Activated CD4-positive, alpha-beta T cell treated with anti-CD3 and anti-CD28 coated beads, Interleukin-10, Interleukin-2, amounts not matched to agents 100 ng/mL and 50 ng/mL, durations not matched to agents 16 hours and 8 hours (primary cell): ENCODE data around the gene SERPINE1.
"Not testable (repeated sequence)": the region's sequence is repeated elsewhere in the genome, so short reads cannot be mapped to it uniquely, and the experiment has no call there.

Experiments used
- DNase-seq: peaks from one replicate; pipeline ENCODE4 v3.0.0-alpha.2; 2020

Gene SERPINE1

GRCh38 chr7:101126651-101127459, at the start of gene SERPINE1:
Gene SERPINE1, plus strand, starts transcription at chr7:101127104. Its CDS starts 1,290 bp downstream, at chr7:101128394.
- peak; percentile 70 for DNase-seq

DNA sequence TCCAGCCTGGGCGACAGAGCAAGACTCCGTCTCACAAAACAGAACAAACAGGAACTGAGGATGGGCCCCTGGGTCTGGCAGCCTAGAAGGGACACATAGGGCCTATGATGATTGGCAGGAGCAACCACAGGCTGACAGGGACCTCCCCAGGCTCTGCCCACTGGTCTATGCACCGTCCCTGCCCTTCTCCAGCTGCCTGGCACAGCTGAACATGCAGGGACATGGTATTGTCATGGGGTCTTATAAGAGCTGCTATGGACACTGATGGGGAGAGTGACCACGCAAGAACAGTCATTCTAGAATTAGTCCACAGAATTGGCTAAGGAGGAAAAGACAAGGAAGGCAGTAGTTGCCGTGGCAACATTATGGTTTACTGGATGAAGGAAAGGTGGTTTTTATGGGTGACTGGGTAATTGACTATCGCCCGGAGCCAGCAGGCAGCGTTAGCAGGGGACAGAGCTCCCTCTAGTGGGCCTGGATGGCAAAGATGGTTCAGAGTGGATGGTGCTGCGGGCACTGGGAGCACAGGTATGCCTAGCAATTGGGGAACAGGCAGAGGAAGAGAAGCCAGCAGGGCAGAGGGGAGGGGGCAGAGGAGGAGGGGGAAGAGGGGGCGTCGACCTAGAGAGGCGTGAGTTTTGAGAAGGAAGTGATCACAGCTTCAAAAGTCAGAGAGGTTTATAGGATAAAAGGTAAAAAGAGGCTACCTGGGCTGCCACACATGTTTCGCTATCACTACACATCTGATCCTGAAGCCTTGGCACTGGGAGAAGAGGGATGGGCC, 49.4 kb upstream of the SERPINE1 start:
- DNase-seq: peak; percentile 85

GRCh38 chr7:101081432-101081831, 45.5 kb upstream of the SERPINE1 start:
- DNase-seq: no peak

DNA sequence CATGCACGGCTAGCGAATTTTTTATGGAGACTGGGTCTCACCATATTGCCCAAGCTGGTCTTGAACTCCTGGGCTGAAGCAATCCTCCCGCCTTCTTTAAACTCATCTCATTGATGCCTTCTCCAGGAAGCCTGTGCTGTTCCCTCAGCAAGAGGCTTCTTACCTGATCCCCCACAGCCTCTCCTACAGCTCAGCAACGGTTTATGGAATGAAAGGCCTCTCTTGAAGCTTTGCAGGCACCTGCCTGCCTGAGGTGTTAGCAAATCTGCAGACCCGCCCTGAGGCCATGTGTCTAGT, 42.1 kb upstream of the SERPINE1 start:
- no peak for DNase-seq

- DNase-seq: peak; percentile 88
Measured at GRCh38 chr7:101085162-101085964, 41.5 kb upstream of the SERPINE1 start, which contains the start of gene TRIM56. Gene TRIM56, plus strand, starts transcription at chr7:101085481. Its CDS starts 1,832 bp downstream, at chr7:101087313.

GRCh38 chr7:101087334-101088068, 39.4 kb upstream of the SERPINE1 start:
- DNase-seq: no peak

DNA sequence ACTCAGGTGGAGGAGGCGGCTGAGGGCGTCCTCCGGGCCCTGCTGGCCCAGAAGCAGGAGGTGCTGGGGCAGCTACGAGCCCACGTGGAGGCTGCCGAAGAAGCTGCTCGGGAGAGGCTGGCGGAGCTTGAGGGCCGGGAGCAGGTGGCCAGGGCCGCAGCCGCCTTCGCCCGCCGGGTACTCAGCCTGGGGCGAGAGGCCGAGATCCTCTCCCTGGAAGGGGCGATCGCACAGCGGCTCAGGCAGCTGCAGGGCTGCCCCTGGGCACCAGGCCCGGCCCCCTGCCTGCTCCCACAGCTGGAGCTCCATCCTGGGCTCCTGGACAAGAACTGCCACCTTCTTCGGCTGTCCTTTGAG, 38.9 kb upstream of the SERPINE1 start:
- DNase-seq: no peak

- DNase-seq: no peak
Measured at GRCh38 chr7:101088858-101089529, 37.9 kb upstream of the SERPINE1 start.

DNA sequence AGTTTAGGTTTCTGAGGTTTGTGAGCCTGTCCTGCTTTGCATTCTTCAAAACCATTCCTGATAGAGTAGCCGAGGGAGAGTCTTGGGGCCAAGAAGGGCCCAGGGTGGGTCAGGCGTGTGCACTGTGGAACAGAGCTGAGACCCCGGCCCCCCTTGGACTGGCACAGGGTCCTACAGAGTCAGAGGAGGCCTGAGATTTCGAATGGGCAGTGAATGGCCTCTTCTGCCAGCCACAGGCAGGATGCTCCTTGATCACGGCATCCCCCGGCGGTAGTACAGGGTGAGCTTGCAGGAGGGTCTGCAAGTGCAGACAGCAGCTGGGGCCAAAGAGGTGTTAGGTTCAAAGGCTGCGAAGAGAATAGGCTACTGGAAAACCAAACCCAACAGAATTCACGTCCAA, 37.0 kb upstream of the SERPINE1 start:
- no peak for DNase-seq

DNA sequence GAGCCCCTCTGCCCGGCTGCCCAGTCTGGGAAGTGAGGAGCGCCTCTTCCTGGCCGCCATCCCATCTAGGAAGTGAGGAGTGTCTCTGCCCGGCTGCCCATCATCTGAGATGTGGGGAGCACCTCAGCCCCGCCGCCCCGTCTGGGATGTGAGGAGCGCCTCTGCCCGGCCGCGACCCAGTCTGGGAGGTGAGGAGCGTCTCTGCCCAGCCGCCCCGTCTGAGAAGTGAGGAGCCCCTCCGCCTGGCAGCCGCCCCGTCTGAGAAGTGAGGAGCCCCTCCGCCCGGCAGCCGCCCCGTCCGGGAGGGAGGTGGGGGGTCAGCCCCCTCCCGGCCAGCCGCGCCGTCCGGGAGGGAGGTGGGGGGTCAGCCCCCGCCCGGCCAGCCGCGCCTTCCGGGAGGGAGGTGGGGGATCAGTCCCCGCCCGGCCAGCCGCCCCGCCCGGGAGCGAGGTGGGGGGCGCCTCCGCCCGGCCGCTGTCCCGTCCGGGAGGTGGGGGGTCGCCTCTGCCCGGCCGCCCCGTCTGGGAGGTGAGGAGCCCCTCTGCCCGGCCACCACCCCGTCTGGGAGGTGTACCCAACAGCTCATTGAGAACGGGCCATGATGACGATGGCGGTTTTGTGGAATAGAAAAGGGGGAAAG, 34.5 kb upstream of the SERPINE1 start:
- DNase-seq: not testable (repeated sequence)

DNA sequence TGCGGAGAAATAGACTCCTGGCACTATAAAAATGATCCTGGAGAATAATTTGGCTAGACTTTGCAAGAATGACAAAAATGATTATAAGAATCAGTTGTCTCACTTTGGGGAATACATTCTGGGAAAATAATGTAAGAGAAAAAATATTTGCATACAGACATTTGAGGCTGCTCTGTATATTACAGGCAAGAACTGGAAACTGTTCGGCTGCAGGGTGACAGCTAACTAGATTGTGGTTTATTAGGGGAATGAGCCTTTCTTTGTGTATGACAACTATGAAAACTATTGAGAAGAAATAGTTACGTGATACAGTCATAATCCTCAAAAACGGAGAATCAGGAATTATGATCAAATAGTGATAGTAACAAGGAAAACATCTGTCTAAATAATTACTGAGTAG, 33.0 kb upstream of the SERPINE1 start:
- no peak for DNase-seq

- DNase-seq: no peak
Measured at GRCh38 chr7:101094376-101094775, 32.5 kb upstream of the SERPINE1 start.

- peak; percentile 51 for DNase-seq
Measured at GRCh38 chr7:101094791-101095375, 32.0 kb upstream of the SERPINE1 start.

DNA sequence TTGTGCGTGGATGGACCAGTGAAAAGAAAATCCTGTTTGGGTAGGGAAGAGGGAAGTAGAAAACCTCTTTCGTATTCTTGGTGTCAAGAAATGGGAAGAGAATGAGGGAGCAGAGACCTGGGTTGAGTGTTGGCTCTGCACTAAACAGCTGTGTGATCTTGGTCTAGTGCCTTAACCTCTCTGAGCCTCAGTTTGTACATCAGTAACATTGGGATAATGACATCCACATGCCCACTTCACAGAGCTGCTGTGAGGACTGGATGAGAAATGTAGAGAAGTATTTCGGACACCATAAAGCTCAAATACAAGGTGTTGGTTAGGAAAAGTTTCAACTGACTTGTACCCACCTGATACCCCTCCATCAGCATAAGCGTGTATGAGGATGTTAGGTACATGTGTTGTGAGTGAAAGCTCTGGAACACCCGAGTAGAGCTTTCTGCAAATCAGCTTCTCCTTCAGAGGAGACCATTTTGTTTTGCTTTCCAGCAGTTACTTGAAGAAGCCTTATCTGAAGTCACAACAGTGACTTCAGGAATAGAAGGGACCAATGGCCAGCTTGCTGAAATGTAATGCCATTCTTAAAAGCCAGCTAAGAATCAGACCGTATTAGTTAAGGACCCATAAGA, 30.5 kb upstream of the SERPINE1 start:
- no peak for DNase-seq

GRCh38 chr7:101096957-101097347, 30.0 kb upstream of the SERPINE1 start:
- no peak for DNase-seq

- no peak for DNase-seq
Measured at GRCh38 chr7:101097561-101097960, 29.3 kb upstream of the SERPINE1 start.

GRCh38 chr7:101099969-101100781, 26.7 kb upstream of the SERPINE1 start:
- peak; percentile 88 for DNase-seq

- no peak for DNase-seq
Measured at GRCh38 chr7:101100858-101101847, 25.8 kb upstream of the SERPINE1 start.

- no peak for DNase-seq
Measured at GRCh38 chr7:101102026-101102425, 24.9 kb upstream of the SERPINE1 start.
